ENCODE data around the gene SPEN.

- no peak for TF ChIP-seq POLR2A (IDR thresholded peaks at IDR 0.05)
- TF ChIP-seq CTCF (IDR thresholded peaks at IDR 0.05) = peak in 2 of 12 donors; percentile 8 to 10
Observed at GRCh38 chr1:15886611-15887167, 39.2 kb downstream of the SPEN start.
